ENCODE results near the gene TENT4B. TPM values are rescaled to one million over a fixed set of nuclear protein-coding genes. Genes with fewer than 3 reads are reported as not detected.
A peak's percentile ranks its signal among the peaks of the same experiment; 100 is the strongest.

TENT4B gene
- total RNA-seq, 1 donor from 2014 or later, result 13.2 TPM

- peaks cover 3% of the 10 kb centered on the region for H3K27me3 Mint-ChIP-seq
- ChIA-PET POLR2A (no interaction called here), CTCF (interaction anchor here (1.4 kb wide), 1 partner anchor 21 kb away, joined by 3 read pairs; no protein-coding TSS in a partner anchor)
- H3K4me3 Mint-ChIP-seq, result no peak overlapping the region
- no peak for ATAC-seq (ENCODE audit: low read depth)
- intact Hi-C loops (cut with micrococcal nuclease), result no loop called here
- H3K27ac Mint-ChIP-seq, result no peak overlapping the region
- no peak for TF ChIP-seq CTCF (IDR thresholded peaks at IDR 0.05)
- H3K9me3 Mint-ChIP-seq, result no peaks in the 10 kb centered on the region
- no peaks in the 10 kb centered on the region for H3K36me3 Mint-ChIP-seq (ENCODE audit: low read depth)
- no peak for DNase-seq
- H3K4me1 Mint-ChIP-seq, result peaks cover 31% of the 10 kb centered on the region
These were observed 108.1 kb downstream of the TENT4B start for GRCh38 chr16:50261160-50261706.

GRCh38 chr16:50261707-50262235, 108.7 kb downstream of the TENT4B start:
- ChIA-PET POLR2A (interaction anchor here (14.8 kb wide), 1 partner anchor 19 kb away, joined by 244 read pairs; no protein-coding TSS in a partner anchor), CTCF (no interaction called here)
- no peak overlapping the region for H3K4me3 Mint-ChIP-seq
- ATAC-seq (ENCODE audit: low read depth) (no peak), DNase-seq (no peak)
- no peak for TF ChIP-seq CTCF (IDR thresholded peaks at IDR 0.05)
- no peaks in the 10 kb centered on the region for H3K9me3 Mint-ChIP-seq
- H3K27ac Mint-ChIP-seq, result no peak overlapping the region
- H3K4me1 Mint-ChIP-seq, result peaks cover 36% of the 10 kb centered on the region
- intact Hi-C loops (cut with micrococcal nuclease), result no loop called here
- no peaks in the 10 kb centered on the region for H3K36me3 Mint-ChIP-seq (ENCODE audit: low read depth)
- peaks cover 3% of the 10 kb centered on the region for H3K27me3 Mint-ChIP-seq

GRCh38 chr16:50263060-50263909, 110.2 kb downstream of the TENT4B start:
- no peak overlapping the region for H3K4me3 Mint-ChIP-seq

GRCh38 chr16:50263940-50264929, 111.1 kb downstream of the TENT4B start:
- ATAC-seq (ENCODE audit: low read depth), result no peak
- Mint-ChIP-seq H3K27ac (peak overlapping the region; percentile 68), H3K36me3 (ENCODE audit: low read depth) (no peaks in the 10 kb centered on the region), H3K9me3 (no peaks in the 10 kb centered on the region), H3K4me3 (no peak overlapping the region), H3K27me3 (peaks cover 3% of the 10 kb centered on the region), H3K4me1 (peaks cover 59% of the 10 kb centered on the region)
- intact Hi-C loops (cut with micrococcal nuclease), result loop anchor here (2.0 kb wide), 1 partner anchor 63 kb away; no protein-coding TSS in a partner anchor
- POLR2A ChIA-PET, result interaction anchor here (14.8 kb wide), 1 partner anchor 16 kb away, joined by 244 read pairs; no protein-coding TSS in a partner anchor
- DNase-seq, result no peak
- CTCF ChIA-PET, result interaction anchor here (0.6 to 3.2 kb wide), 3 partner anchors 10 to 100 kb away, joined by 3 to 10 read pairs (median 10); no protein-coding TSS in a partner anchor
- no peak for TF ChIP-seq CTCF (IDR thresholded peaks at IDR 0.05)

More at GRCh38 chr16:50263060-50263909, 110.2 kb downstream of the TENT4B start:
- DNase-seq, result no peak
- H3K4me1 Mint-ChIP-seq, result peaks cover 51% of the 10 kb centered on the region
- H3K27ac Mint-ChIP-seq, result no peak overlapping the region
- peaks cover 3% of the 10 kb centered on the region for H3K27me3 Mint-ChIP-seq
- ChIA-PET POLR2A (interaction anchor here (14.8 kb wide), 1 partner anchor 17 kb away, joined by 244 read pairs; no protein-coding TSS in a partner anchor), CTCF (no interaction called here)
- TF ChIP-seq CTCF (IDR thresholded peaks at IDR 0.05), result no peak
- H3K9me3 Mint-ChIP-seq, result no peaks in the 10 kb centered on the region
- no peaks in the 10 kb centered on the region for H3K36me3 Mint-ChIP-seq (ENCODE audit: low read depth)
- intact Hi-C loops (cut with micrococcal nuclease), result no loop called here
- ATAC-seq (ENCODE audit: low read depth), result no peak

Data from activated B cell treated with CpG ODN at 0.5 μM for 24 hours (primary cell).